Spinal cord (tissue), 10 donors: ENCODE measurements around the gene ZNF700. TPM values are rescaled to one million over a fixed set of nuclear protein-coding genes. Genes with fewer than 3 reads are reported as not detected.
A peak's percentile ranks its signal among the peaks of the same experiment; 100 is the strongest.
"Not testable (repeated sequence)": the region's sequence is repeated elsewhere in the genome, so short reads cannot be mapped to it uniquely, and the experiment has no call there.

ENCODE experiments used
- DNase-seq, 6 donors: peaks; one replicate each; pipeline versions ENCODE4 v3.0.0 to v3.0.0-alpha.2; 2013 to 2015; ENCODE audit warnings: low spot score in 6 of 6, low read depth in 4 of 6
- H3K27ac ChIP-seq: one replicate; pipeline ENCODE4 v1.5.1; 2013; ENCODE audit warnings: low read depth, low read length, control low read depth
- H3K27me3 ChIP-seq: one replicate; pipeline ENCODE4 v1.6.1; 2013; ENCODE audit warnings: low read length; ENCODE audit not compliant: control insufficient read depth, insufficient read depth
- H3K36me3 ChIP-seq: one replicate; pipeline ENCODE4 v1.6.1; 2013; ENCODE audit warnings: low read length; ENCODE audit not compliant: control insufficient read depth, insufficient read depth
- H3K4me1 ChIP-seq: one replicate; pipeline ENCODE4 v1.6.1; 2013; ENCODE audit warnings: low read length; ENCODE audit not compliant: control insufficient read depth, insufficient read depth
- H3K4me3 ChIP-seq: one replicate; pipeline ENCODE4 v1.5.1; 2013; ENCODE audit warnings: low read depth, low read length, control low read depth
- H3K9me3 ChIP-seq: one replicate; pipeline ENCODE4 v1.6.1; 2013; ENCODE audit warnings: low read length; ENCODE audit not compliant: control insufficient read depth, insufficient read depth
- WGBS: methylation state at CpG from one replicate; pipeline ENCODE4 v1.1.5; 2013; ENCODE audit warnings: missing lambda C conversion rate; ENCODE audit not compliant: insufficient coverage; 5-methylcytosine and 5-hydroxymethylcytosine counted together
- polyA plus RNA-seq, 2 donors: library from polyadenylated mRNA; unstranded; fragments of 120-200 nt; gene quantifications; one replicate each; pipeline ENCODE4 v1.2.1, GENCODE V29; 2013; ENCODE audit not compliant: insufficient read length in 2 of 2
- total RNA-seq, 2 donors: library from RNA; depleted of rRNA in 1 of 2; stranded (reverse); fragments of 120-200 nt in 1 of 2; fragments of >200 nt in 1 of 2; gene quantifications; one replicate each; pipeline versions ENCODE4 v1.2.3 to v1.2.4, GENCODE V29; 2013 to 2014
- donor health status: healthy.

ZNF700 gene
- total and polyA plus RNA-seq, 4 donors, result 10.9 to 22.2 (median 14.1) TPM

- H3K36me3 ChIP-seq, H3K27me3 ChIP-seq, H3K4me1 ChIP-seq, H3K27ac ChIP-seq, H3K9me3 ChIP-seq, DNase-seq, H3K4me3 ChIP-seq: not testable (repeated sequence)
- WGBS, result no CpG with 5 or more reads among the region's 3 CpGs
These were observed 10.9 kb downstream of the ZNF700 start for GRCh38 chr19:11935829-11936228.

- WGBS, result no CpG with 5 or more reads among the region's 3 CpGs
- not testable (repeated sequence) for H3K4me3 ChIP-seq
These were observed 13.5 kb downstream of the ZNF700 start for GRCh38 chr19:11938383-11938782.

GRCh38 chr19:11941361-11941887 lies 16.5 kb downstream of the ZNF700 start:
- not testable (repeated sequence) for H3K36me3 ChIP-seq, H3K27me3 ChIP-seq, H3K4me3 ChIP-seq, H3K27ac ChIP-seq, DNase-seq, H3K4me1 ChIP-seq
- WGBS, result 98% methylated on average over 9 of the region's 29 CpGs
- peaks cover 26% of the 10 kb centered on the region for H3K9me3 ChIP-seq

More at GRCh38 chr19:11938383-11938782, 13.5 kb downstream of the ZNF700 start:
- peaks cover 10% of the 10 kb centered on the region for H3K9me3 ChIP-seq
- H3K4me1 ChIP-seq, H3K27me3 ChIP-seq, H3K36me3 ChIP-seq, DNase-seq, H3K27ac ChIP-seq: not testable (repeated sequence)

DNA sequence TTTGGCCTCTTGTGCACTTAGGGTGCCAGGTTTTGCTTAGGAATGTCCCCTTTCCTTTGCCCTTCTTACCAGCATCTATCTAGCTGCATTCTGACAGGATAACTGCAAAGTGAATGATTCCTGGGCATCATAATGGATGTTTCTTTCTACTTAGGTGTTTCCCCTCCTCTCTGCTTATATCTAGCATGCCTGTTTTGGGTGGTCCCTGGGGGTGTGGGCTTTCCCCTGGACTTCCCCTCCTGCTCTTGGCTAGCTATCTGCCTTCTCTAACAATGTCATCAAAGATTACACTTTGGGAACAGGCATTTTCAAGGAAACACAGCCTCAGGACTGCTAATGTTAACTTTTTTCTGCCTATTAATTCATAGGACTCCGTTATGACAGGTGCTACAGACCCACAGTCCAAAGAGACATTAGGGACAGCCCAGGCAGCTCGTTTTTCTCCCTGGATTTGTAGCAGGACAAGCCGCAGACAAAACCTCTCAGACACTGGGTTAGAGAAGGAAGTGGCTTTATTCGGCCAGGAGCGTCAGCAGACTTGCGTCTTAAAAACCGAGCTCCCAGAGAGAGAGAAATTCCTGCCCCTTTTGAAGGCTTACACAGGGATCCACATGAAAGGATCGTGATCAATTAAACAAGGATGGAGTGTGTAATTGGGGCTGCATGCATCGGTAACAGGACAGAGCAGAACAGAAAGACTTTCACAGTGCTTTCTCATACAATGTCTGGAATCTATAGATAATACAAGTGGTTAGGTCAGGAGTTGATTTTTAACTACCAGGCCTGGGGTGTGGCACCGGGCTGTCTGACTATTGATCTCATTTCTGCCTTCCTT lies 17.3 kb downstream of the ZNF700 start:
- no peak for DNase-seq
- 96% methylated on average over 7 of the region's 10 CpGs for WGBS
- H3K4me1 ChIP-seq, result no peaks in the 10 kb centered on the region
- H3K27me3 ChIP-seq, result no peaks in the 10 kb centered on the region
- no peak overlapping the region for H3K27ac ChIP-seq
- H3K4me3 ChIP-seq, result no peak overlapping the region
- peaks cover 30% of the 10 kb centered on the region for H3K9me3 ChIP-seq
- peaks cover 9% of the 10 kb centered on the region for H3K36me3 ChIP-seq

GRCh38 chr19:11942843-11943108 lies 17.9 kb downstream of the ZNF700 start:
- Histone ChIP-seq H3K9me3 (peaks cover 36% of the 10 kb centered on the region), H3K27me3 (no peaks in the 10 kb centered on the region), H3K36me3 (peaks cover 13% of the 10 kb centered on the region), H3K27ac (no peak overlapping the region), H3K4me3 (no peak overlapping the region), H3K4me1 (no peaks in the 10 kb centered on the region)
- DNase-seq, result no peak

DNA sequence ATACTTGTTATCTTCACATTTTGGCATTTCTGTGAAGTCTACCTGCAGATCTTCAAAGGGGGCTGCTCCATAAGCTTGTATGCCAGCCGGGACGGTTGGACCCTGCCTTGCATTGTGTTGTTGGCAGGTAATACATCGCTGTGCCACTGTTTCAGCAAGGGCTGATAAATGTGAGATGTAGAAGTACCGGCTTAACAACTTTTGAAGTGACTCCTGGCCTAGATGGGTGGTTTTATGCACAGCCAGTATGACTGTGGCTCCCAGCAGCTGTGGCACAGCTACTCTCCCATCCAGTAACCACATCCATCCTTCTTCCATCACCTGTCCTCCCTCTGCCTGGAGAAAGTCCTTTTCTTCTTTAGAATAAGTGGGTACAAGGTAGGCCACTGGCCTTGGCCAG lies 19.7 kb downstream of the ZNF700 start:
- Histone ChIP-seq H3K27me3 (no peaks in the 10 kb centered on the region), H3K27ac (no peak overlapping the region), H3K4me3 (no peak overlapping the region), H3K4me1 (no peaks in the 10 kb centered on the region), H3K9me3 (peaks cover 52% of the 10 kb centered on the region), H3K36me3 (peaks cover 22% of the 10 kb centered on the region)
- no peak for DNase-seq
- 100% methylated on average over 3 of the region's 4 CpGs for WGBS

- no CpG with 5 or more reads among the region's 3 CpGs for WGBS
- Histone ChIP-seq H3K36me3 (peaks cover 27% of the 10 kb centered on the region), H3K4me3 (no peak overlapping the region), H3K27me3 (no peaks in the 10 kb centered on the region), H3K9me3 (peaks cover 55% of the 10 kb centered on the region), H3K27ac (no peak overlapping the region), H3K4me1 (no peaks in the 10 kb centered on the region)
- no peak for DNase-seq
These were observed 23.7 kb downstream of the ZNF700 start for GRCh38 chr19:11948646-11949045.

DNA sequence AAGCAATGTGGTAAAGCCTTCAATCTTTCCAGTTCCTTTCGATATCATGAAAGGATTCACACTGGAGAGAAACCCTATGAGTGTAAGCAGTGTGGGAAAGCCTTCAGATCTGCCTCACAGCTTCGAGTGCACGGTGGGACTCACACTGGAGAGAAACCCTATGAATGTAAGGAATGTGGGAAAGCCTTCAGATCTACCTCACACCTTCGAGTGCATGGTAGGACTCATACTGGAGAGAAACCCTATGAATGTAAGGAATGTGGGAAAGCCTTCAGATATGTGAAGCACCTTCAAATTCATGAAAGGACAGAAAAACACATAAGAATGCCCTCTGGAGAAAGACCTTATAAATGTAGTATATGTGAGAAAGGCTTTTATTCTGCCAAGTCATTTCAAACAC lies 24.3 kb downstream of the ZNF700 start:
- Histone ChIP-seq H3K27ac (no peak overlapping the region), H3K36me3 (peaks cover 27% of the 10 kb centered on the region), H3K4me3 (no peak overlapping the region), H3K9me3 (peaks cover 52% of the 10 kb centered on the region), H3K27me3 (no peaks in the 10 kb centered on the region), H3K4me1 (no peaks in the 10 kb centered on the region)
- DNase-seq, result peak in 1 of 6 donors; percentile 2
- WGBS, result 93% methylated on average over 2 of the region's 4 CpGs

DNA sequence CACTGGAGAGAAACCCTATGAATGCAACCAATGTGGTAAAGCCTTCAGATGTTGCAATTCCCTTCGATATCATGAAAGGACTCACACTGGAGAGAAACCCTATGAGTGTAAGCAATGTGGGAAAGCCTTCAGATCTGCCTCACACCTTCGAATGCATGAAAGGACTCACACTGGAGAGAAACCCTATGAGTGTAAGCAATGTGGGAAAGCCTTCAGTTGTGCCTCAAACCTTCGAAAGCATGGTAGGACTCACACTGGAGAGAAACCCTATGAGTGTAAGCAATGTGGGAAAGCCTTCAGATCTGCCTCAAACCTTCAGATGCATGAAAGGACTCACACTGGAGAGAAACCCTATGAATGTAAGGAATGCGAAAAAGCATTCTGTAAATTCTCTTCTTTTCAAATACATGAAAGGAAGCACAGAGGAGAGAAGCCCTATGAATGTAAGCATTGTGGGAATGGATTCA lies 24.7 kb downstream of the ZNF700 start:
- not testable (repeated sequence) for H3K4me3 ChIP-seq, DNase-seq, H3K4me1 ChIP-seq, H3K27ac ChIP-seq, H3K27me3 ChIP-seq
- Histone ChIP-seq H3K36me3 (peaks cover 27% of the 10 kb centered on the region), H3K9me3 (peaks cover 49% of the 10 kb centered on the region)
- WGBS, result 100% methylated on average over 3 of the region's 4 CpGs

- H3K9me3 ChIP-seq, result peaks cover 46% of the 10 kb centered on the region
- H3K4me1 ChIP-seq, result no peaks in the 10 kb centered on the region
- no CpG with 5 or more reads among the region's 5 CpGs for WGBS
- H3K4me3 ChIP-seq, result no peak overlapping the region
- no peak for DNase-seq
- H3K36me3 ChIP-seq, result peaks cover 27% of the 10 kb centered on the region
- no peak overlapping the region for H3K27ac ChIP-seq
- H3K27me3 ChIP-seq, result no peaks in the 10 kb centered on the region
These were observed 25.4 kb downstream of the ZNF700 start for GRCh38 chr19:11950312-11950711.
